ENCODE measurements around the gene INTU.

- no peak for TF ChIP-seq CTCF (IDR thresholded peaks at IDR 0.05)
- TF ChIP-seq POLR2A (IDR thresholded peaks at IDR 0.05): no peak
These were observed 54.8 kb downstream of the INTU start for GRCh38 chr4:127687580-127687979.

All from right lobe of liver (tissue), 4 donors.